ENCODE measurements around the gene RPGRIP1.
A peak's percentile ranks its signal among the peaks of the same experiment; 100 is the strongest.

Gene RPGRIP1

GRCh38 chr14:21264025-21264801 is 15.7 kb upstream of the RPGRIP1 start:
- Histone ChIP-seq H3K79me2 (ENCODE audit: insufficient read depth, low read length) (peaks cover 99% of the 10 kb centered on the region), H2AFZ (ENCODE audit: low read depth, low read length) (no peak overlapping the region), H3K9ac (ENCODE audit: low read depth, low read length) (peak overlapping the region; percentile 31), H3K4me2 (ENCODE audit: insufficient read depth, low read length) (peak overlapping the region; percentile 73), H3K4me3 (ENCODE audit: low read depth in 1 of 2, low read length in 2 of 2) (peak overlapping the region in 1 of 2 experiments; percentile 82; a peak in 1 of 4 replicates), H3K9me3 (ENCODE audit: insufficient read depth, low read length, severe bottlenecking) (no peaks in the 10 kb centered on the region), H3K27ac (ENCODE audit: low read length) (peak overlapping the region; percentile 14; the same call in 1 of the 2 replicates), H3K27me3 (ENCODE audit: insufficient read depth, low read length, poor library complexity) (no peaks in the 10 kb centered on the region), H3K36me3 (ENCODE audit: insufficient read depth, low read length) (peaks cover 92% of the 10 kb centered on the region), H4K20me1 (ENCODE audit: insufficient read depth, low read length) (peaks cover 91% of the 10 kb centered on the region), H3K4me1 (ENCODE audit: insufficient read depth, low read length) (peaks cover 82% of the 10 kb centered on the region)
- ATAC-seq (ENCODE audit: insufficient read depth, low read depth) (peak; percentile 63), DNase-seq (no peak)
- no peak for TF ChIP-seq CTCF (IDR thresholded peaks at IDR 0.05; ENCODE audit: borderline replicate concordance, extremely low read depth, low read length, poor library complexity, severe bottlenecking)
- TF ChIP-seq EZH2 (IDR thresholded peaks at IDR 0.05; ENCODE audit: borderline replicate concordance, low read depth, low read length, severe bottlenecking) = no peak

GRCh38 chr14:21267431-21267845 is 12.4 kb upstream of the RPGRIP1 start:
- peak overlapping the region; percentile 73 for H3K4me2 ChIP-seq (ENCODE audit: insufficient read depth, low read length)
- peak overlapping the region; percentile 89 for H3K9ac ChIP-seq (ENCODE audit: low read depth, low read length)
- peak overlapping the region; percentile 82 to 99 for H3K4me3 ChIP-seq (ENCODE audit: low read depth in 1 of 2, low read length in 2 of 2)
- no peak overlapping the region for H2AFZ ChIP-seq (ENCODE audit: low read depth, low read length)
- ATAC-seq (ENCODE audit: insufficient read depth, low read depth) = no peak
- no peak for DNase-seq
- peaks cover 67% of the 10 kb centered on the region for H3K4me1 ChIP-seq (ENCODE audit: insufficient read depth, low read length)
- no peak for TF ChIP-seq EZH2 (IDR thresholded peaks at IDR 0.05; ENCODE audit: borderline replicate concordance, low read depth, low read length, severe bottlenecking)
- TF ChIP-seq CTCF (IDR thresholded peaks at IDR 0.05; ENCODE audit: borderline replicate concordance, extremely low read depth, low read length, poor library complexity, severe bottlenecking) = no peak
- H3K79me2 ChIP-seq (ENCODE audit: insufficient read depth, low read length) = peaks cover 75% of the 10 kb centered on the region
- H3K9me3 ChIP-seq (ENCODE audit: insufficient read depth, low read length, severe bottlenecking) = no peaks in the 10 kb centered on the region
- H3K27me3 ChIP-seq (ENCODE audit: insufficient read depth, low read length, poor library complexity) = no peaks in the 10 kb centered on the region
- peaks cover 64% of the 10 kb centered on the region for H3K36me3 ChIP-seq (ENCODE audit: insufficient read depth, low read length)
- H3K27ac ChIP-seq (ENCODE audit: low read length) = peak overlapping the region; percentile 96; the same call in 1 of the 2 replicates
- H4K20me1 ChIP-seq (ENCODE audit: insufficient read depth, low read length) = peaks cover 66% of the 10 kb centered on the region

- H4K20me1 ChIP-seq (ENCODE audit: insufficient read depth, low read length) = peaks cover 59% of the 10 kb centered on the region
- TF ChIP-seq CTCF (IDR thresholded peaks at IDR 0.05; ENCODE audit: borderline replicate concordance, extremely low read depth, low read length, poor library complexity, severe bottlenecking) (no peak), EZH2 (IDR thresholded peaks at IDR 0.05; ENCODE audit: borderline replicate concordance, low read depth, low read length, severe bottlenecking) (no peak)
- no peak for DNase-seq
- H3K27ac ChIP-seq (ENCODE audit: low read length) = peak overlapping the region; percentile 96
- H3K36me3 ChIP-seq (ENCODE audit: insufficient read depth, low read length) = peaks cover 58% of the 10 kb centered on the region
- no peak overlapping the region for H2AFZ ChIP-seq (ENCODE audit: low read depth, low read length)
- H3K4me1 ChIP-seq (ENCODE audit: insufficient read depth, low read length) = peaks cover 61% of the 10 kb centered on the region
- peaks cover 69% of the 10 kb centered on the region for H3K79me2 ChIP-seq (ENCODE audit: insufficient read depth, low read length)
- ATAC-seq (ENCODE audit: insufficient read depth, low read depth) = no peak
- no peaks in the 10 kb centered on the region for H3K9me3 ChIP-seq (ENCODE audit: insufficient read depth, low read length, severe bottlenecking)
- H3K4me3 ChIP-seq (ENCODE audit: low read depth in 1 of 2, low read length in 2 of 2) = peak overlapping the region; percentile 82 to 99
- H3K27me3 ChIP-seq (ENCODE audit: insufficient read depth, low read length, poor library complexity) = no peaks in the 10 kb centered on the region
- H3K9ac ChIP-seq (ENCODE audit: low read depth, low read length) = peak overlapping the region; percentile 89
- peak overlapping the region; percentile 73 for H3K4me2 ChIP-seq (ENCODE audit: insufficient read depth, low read length)
These were observed 11.8 kb upstream of the RPGRIP1 start for GRCh38 chr14:21267886-21268616.

All from DND-41 (cell line).